HG03521 (cell line): Measurements from ENCODE around the gene RIBC2.
"Not testable (repeated sequence)": the region's sequence is repeated elsewhere in the genome, so short reads cannot be mapped to it uniquely, and the experiment has no call there.

Experiments
- ATAC-seq: cut with Tn5 transposase; IDR thresholded peaks from one replicate; pipeline ENCODE4 v1.9.1; 2021; ENCODE audit warnings: mild to moderate bottlenecking, moderate library complexity; ENCODE audit not compliant: unreplicated experiment

The RIBC2 gene

GRCh38 chr22:45448431-45448830 lies 34.9 kb downstream of the RIBC2 start:
- ATAC-seq, result no peak

GRCh38 chr22:45449442-45449841 lies 35.9 kb downstream of the RIBC2 start:
- ATAC-seq, result not testable (repeated sequence)

- ATAC-seq, result no peak
These were observed 36.8 kb downstream of the RIBC2 start for GRCh38 chr22:45450101-45450785.

GRCh38 chr22:45450921-45451651 lies 37.6 kb downstream of the RIBC2 start:
- no peak for ATAC-seq

- no peak for ATAC-seq
These were observed 38.5 kb downstream of the RIBC2 start for GRCh38 chr22:45451972-45452371.

GRCh38 chr22:45452565-45453379 lies 39.3 kb downstream of the RIBC2 start:
- ATAC-seq, result no peak

GRCh38 chr22:45453764-45454163 lies 40.3 kb downstream of the RIBC2 start:
- no peak for ATAC-seq

- ATAC-seq, result no peak
These were observed 40.8 kb downstream of the RIBC2 start for GRCh38 chr22:45454275-45454674.

- no peak for ATAC-seq
These were observed 41.7 kb downstream of the RIBC2 start for GRCh38 chr22:45455212-45455611.

GRCh38 chr22:45455621-45456020 lies 42.1 kb downstream of the RIBC2 start:
- no peak for ATAC-seq

GRCh38 chr22:45456811-45457210 lies 43.3 kb downstream of the RIBC2 start:
- no peak for ATAC-seq

- ATAC-seq, result no peak
These were observed 45.0 kb downstream of the RIBC2 start for GRCh38 chr22:45458532-45458931.

- ATAC-seq, result no peak
These were observed 45.7 kb downstream of the RIBC2 start for GRCh38 chr22:45459235-45459634.

GRCh38 chr22:45460288-45461109 lies 47.0 kb downstream of the RIBC2 start:
- no peak for ATAC-seq

GRCh38 chr22:45462034-45462655 lies 48.7 kb downstream of the RIBC2 start:
- no peak for ATAC-seq

- ATAC-seq, result not testable (repeated sequence)
These were observed 50.2 kb downstream of the RIBC2 start for GRCh38 chr22:45463691-45464090.

GRCh38 chr22:45465633-45466032 lies 52.1 kb downstream of the RIBC2 start:
- ATAC-seq, result no peak

- no peak for ATAC-seq
These were observed 55.4 kb downstream of the RIBC2 start for GRCh38 chr22:45468872-45469271.

GRCh38 chr22:45469281-45470073 lies 56.0 kb downstream of the RIBC2 start:
- ATAC-seq, result no peak

GRCh38 chr22:45470871-45471270 lies 57.4 kb downstream of the RIBC2 start:
- no peak for ATAC-seq
